ENCODE results near the gene PLXNA2.

The PLXNA2 gene

GRCh38 chr1:208120431-208120790 lies 123.8 kb downstream of the PLXNA2 start:
- no peak for TF ChIP-seq CTCF (IDR thresholded peaks at IDR 0.05; ENCODE audit: low read depth, low read length)
- DNase-seq (ENCODE audit: extremely low read depth, low read depth), result no peak

GRCh38 chr1:208118841-208119606 lies 125.2 kb downstream of the PLXNA2 start:
- no peak for DNase-seq (ENCODE audit: extremely low read depth, low read depth)
- TF ChIP-seq CTCF (IDR thresholded peaks at IDR 0.05; ENCODE audit: low read depth, low read length), result no peak

- TF ChIP-seq CTCF (IDR thresholded peaks at IDR 0.05; ENCODE audit: low read depth, low read length), result no peak
- no peak for DNase-seq (ENCODE audit: extremely low read depth, low read depth)
Observed at GRCh38 chr1:208118306-208118705, 125.9 kb downstream of the PLXNA2 start.

- no peak for TF ChIP-seq CTCF (IDR thresholded peaks at IDR 0.05; ENCODE audit: low read depth, low read length)
- no peak for DNase-seq (ENCODE audit: extremely low read depth, low read depth)
Observed at GRCh38 chr1:208117826-208118225, 126.4 kb downstream of the PLXNA2 start.

- no peak for DNase-seq (ENCODE audit: extremely low read depth, low read depth)
- TF ChIP-seq CTCF (IDR thresholded peaks at IDR 0.05; ENCODE audit: low read depth, low read length), result no peak
Observed at GRCh38 chr1:208117409-208117808, 126.8 kb downstream of the PLXNA2 start.

- no peak for TF ChIP-seq CTCF (IDR thresholded peaks at IDR 0.05; ENCODE audit: low read depth, low read length)
- no peak for DNase-seq (ENCODE audit: extremely low read depth, low read depth)
Observed at GRCh38 chr1:208115924-208116640, 128.1 kb downstream of the PLXNA2 start.

GRCh38 chr1:208113011-208113410 lies 131.2 kb downstream of the PLXNA2 start:
- DNase-seq (ENCODE audit: extremely low read depth, low read depth), result no peak
- no peak for TF ChIP-seq CTCF (IDR thresholded peaks at IDR 0.05; ENCODE audit: low read depth, low read length)
